Heart left ventricle (tissue), 16 donors: ENCODE results near the gene PRDM16. TPM values are rescaled to one million over a fixed set of nuclear protein-coding genes. Genes with fewer than 3 reads are reported as not detected.

Experiments used
- ATAC-seq, 4 donors: fragments of 200-7000 bp; cut with Tn5 transposase; one replicate each; pipeline ENCODE4 v1.9.1; 2020 to 2022; ENCODE audit warnings: moderate library complexity in 4 of 4, mild to moderate bottlenecking in 3 of 4, moderate number of reproducible peaks in 1 of 4
- DNase-seq, 5 donors: peaks; one replicate each; pipeline ENCODE4 v3.0.0-alpha.2; 2020
- H3K27ac ChIP-seq, 12 donors: fragments of 200-600 bp; sonication (generic) in 4 of 12; one replicate each; pipeline versions ENCODE4 v1.5.0 to v1.8.0; 2016 to 2022; ENCODE audit warnings: mild to moderate bottlenecking in 2 of 12
- H3K27me3 ChIP-seq, 9 donors: fragments of 200-600 bp; sonication (generic) in 2 of 9; one replicate each; pipeline versions ENCODE4 v1.5.1 to v1.8.0; 2016 to 2022; ENCODE audit warnings: mild to moderate bottlenecking in 3 of 9
- H3K36me3 ChIP-seq, 9 donors: fragments of 200-600 bp; sonication (generic) in 2 of 9; one replicate each; pipeline versions ENCODE4 v1.5.0 to v1.8.0; 2018 to 2022; ENCODE audit warnings: mild to moderate bottlenecking in 2 of 9
- H3K4me1 ChIP-seq, 12 donors: fragments of 200-600 bp; sonication (generic) in 4 of 12; one replicate each; pipeline versions ENCODE4 v1.5.0 to v1.8.0; 2016 to 2022; ENCODE audit warnings: mild to moderate bottlenecking in 3 of 12
- H3K4me3 ChIP-seq, 12 donors: fragments of 200-600 bp; sonication (generic) in 4 of 12; one replicate each; pipeline versions ENCODE4 v1.5.0 to v1.8.0; 2017 to 2022; ENCODE audit warnings: mild to moderate bottlenecking in 9 of 12, moderate library complexity in 4 of 12
- H3K9me3 ChIP-seq, 12 donors: fragments of 200-600 bp; sonication (generic) in 4 of 12; one replicate each; pipeline versions ENCODE4 v1.5.0 to v1.8.0; 2016 to 2022; ENCODE audit warnings: mild to moderate bottlenecking in 1 of 12
- POLR2A ChIP-seq, 2 donors: fragments of 450-650 bp; IDR thresholded peaks; one replicate each; pipeline ENCODE4 v1.6.1; 2017; ENCODE audit warnings: antibody characterized with exemption in 2 of 2, mild to moderate bottlenecking in 2 of 2, moderate library complexity in 2 of 2
- WGBS, 4 donors: extraction: QIAGEN DNeasy Blood & Tissue Kit in 2 of 4; methylation state at CpG; one replicate each; pipeline versions ENCODE4 v1.1.5 to v1.1.7; 2013 to 2018; 5-methylcytosine and 5-hydroxymethylcytosine counted together
- intact Hi-C, 10 donors: fragments of 100-400 bp; cut with DNase I; formaldehyde crosslinking; loops; one replicate each; pipeline versions ENCODE4 v1.11.1 to v1.14.2; 2022
- polyA plus RNA-seq, 2 donors: library from polyadenylated mRNA; stranded (reverse); fragments of 200-250 nt; gene quantifications; one replicate each; pipeline ENCODE4 v1.2.3, GENCODE V29; 2013
- total RNA-seq, 9 donors: library from RNA; depleted of rRNA in 2 of 9; stranded (reverse); fragments of >200 nt in 2 of 9; fragmentation: NEBNext Ultra II Directional in 3 of 9; extraction: Animal tissue kit (Norgen Biotek cat#: 25700) in 3 of 9; gene quantifications; one replicate each; pipeline versions ENCODE4 v1.1.0 to v1.2.4, GENCODE V29; 2016 to 2023
- TF ChIP-seq, protein P1 (sequence below), 12 donors: fragments of 200-600 bp; sonication (generic) in 4 of 12; IDR thresholded peaks; one replicate each; pipeline versions ENCODE4 v1.5.0 to v1.8.0; 2018 to 2022; ENCODE audit warnings: antibody characterized with exemption in 12 of 12, mild to moderate bottlenecking in 5 of 12
- donor health status: ischemic (EF 13 %, LVEDD 7.1; RV severe dilation, severe dysfunction).
- donor health status: healthy with polysubstance abuse.
- donor health status: DM: no; HTN: yes; CAD: no.
- donor health status: DM: no; HTN: no; CAD: no.
- donor health status: ischemic (EF 25% LVEDD 6.9; RV normal size, moderate dysfunction).
- donor health status: ischemic (EF 25% LVEDD 5.7; RV mildly dilated, moderate dysfunction).
- donor health status: healthy.
- donor health status: DM: yes; HTN: yes; CAD: no.
- donor health status: ischemic (EF 35%, LVEDD 5.7; RV mildly dilated, moderate dysfunction).
- donor health status: nonischemic (EF 11% LVEDD 7.7; RV severe dilation, severe dysfunction).
- donor health status: DM: yes; HTN: yes; CAD: no.
- donor health status: PGD.
- donor health status: ischemic (EF 29% LVEDD 5.4; RV normal size, mild dysfunction).
- donor health status: nonischemic (EF 23%, LVEDD 6.1; RV moderate dilation, normal function).

Gene PRDM16
- total and polyA plus RNA-seq, 11 donors = 6.0 to 22.7 (median 14.0) TPM

GRCh38 chr1:3413975-3414710 lies 345.1 kb downstream of the PRDM16 start:
- H3K27ac ChIP-seq = peak overlapping the region in 9 of 12 donors; percentile 40 to 92 (median 85)
- intact Hi-C loops = loop anchor here in 3 of 10 donors (5.0 to 10.0 kb wide), 4 partner anchors 87 to 347 kb away; partner anchors contain the start of gene PRDM16 (in 1 of the 3)

GRCh38 chr1:3415260-3416090 lies 346.5 kb downstream of the PRDM16 start:
- Histone ChIP-seq H3K27ac (peak overlapping the region; percentile 37 to 92 (median 85)), H3K4me3 (no peak overlapping the region), H3K4me1 (peaks cover 0 to 34% (median 11%) of the 10 kb centered on the region in 12 donors), H3K9me3 (peaks cover 0 to 12% (median 5%) of the 10 kb centered on the region in 12 donors), H3K36me3 (peaks cover 0 to 26% (median 0%) of the 10 kb centered on the region in 9 donors), H3K27me3 (no peaks in the 10 kb centered on the region)
- intact Hi-C loops = loop anchor here in 2 of 10 donors (5.0 to 10.0 kb wide), 2 partner anchors 131 to 533 kb away; no protein-coding TSS in a partner anchor
- DNase-seq (peak; percentile 63 to 81 (median 77)), ATAC-seq (peak; percentile 47 to 85 (median 60))
- TF ChIP-seq, protein P1, sequence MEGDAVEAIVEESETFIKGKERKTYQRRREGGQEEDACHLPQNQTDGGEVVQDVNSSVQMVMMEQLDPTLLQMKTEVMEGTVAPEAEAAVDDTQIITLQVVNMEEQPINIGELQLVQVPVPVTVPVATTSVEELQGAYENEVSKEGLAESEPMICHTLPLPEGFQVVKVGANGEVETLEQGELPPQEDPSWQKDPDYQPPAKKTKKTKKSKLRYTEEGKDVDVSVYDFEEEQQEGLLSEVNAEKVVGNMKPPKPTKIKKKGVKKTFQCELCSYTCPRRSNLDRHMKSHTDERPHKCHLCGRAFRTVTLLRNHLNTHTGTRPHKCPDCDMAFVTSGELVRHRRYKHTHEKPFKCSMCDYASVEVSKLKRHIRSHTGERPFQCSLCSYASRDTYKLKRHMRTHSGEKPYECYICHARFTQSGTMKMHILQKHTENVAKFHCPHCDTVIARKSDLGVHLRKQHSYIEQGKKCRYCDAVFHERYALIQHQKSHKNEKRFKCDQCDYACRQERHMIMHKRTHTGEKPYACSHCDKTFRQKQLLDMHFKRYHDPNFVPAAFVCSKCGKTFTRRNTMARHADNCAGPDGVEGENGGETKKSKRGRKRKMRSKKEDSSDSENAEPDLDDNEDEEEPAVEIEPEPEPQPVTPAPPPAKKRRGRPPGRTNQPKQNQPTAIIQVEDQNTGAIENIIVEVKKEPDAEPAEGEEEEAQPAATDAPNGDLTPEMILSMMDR (IDR thresholded peaks at IDR 0.05) = no peak
- TF ChIP-seq POLR2A (IDR thresholded peaks at IDR 0.05) = no peak
- WGBS, 4 donors = 48 to 70% (median 58%) methylated on average over 35 to 39 of the region's 39 CpGs

More at GRCh38 chr1:3413975-3414710, 345.1 kb downstream of the PRDM16 start:
- TF ChIP-seq POLR2A (IDR thresholded peaks at IDR 0.05) = no peak
- TF ChIP-seq, protein P1 (IDR thresholded peaks at IDR 0.05) = no peak
- WGBS, 4 donors = 91 to 94% (median 93%) methylated on average over 21 to 34 of the region's 34 CpGs
- DNase-seq = no peak
- no peak for ATAC-seq
- H3K4me1 ChIP-seq = peaks cover 0 to 35% (median 11%) of the 10 kb centered on the region in 12 donors
- H3K27me3 ChIP-seq = no peaks in the 10 kb centered on the region
- H3K9me3 ChIP-seq = peaks cover 0 to 12% (median 5%) of the 10 kb centered on the region in 12 donors
- H3K4me3 ChIP-seq = no peak overlapping the region
- peaks cover 0 to 22% (median 0%) of the 10 kb centered on the region in 9 donors for H3K36me3 ChIP-seq

DNA sequence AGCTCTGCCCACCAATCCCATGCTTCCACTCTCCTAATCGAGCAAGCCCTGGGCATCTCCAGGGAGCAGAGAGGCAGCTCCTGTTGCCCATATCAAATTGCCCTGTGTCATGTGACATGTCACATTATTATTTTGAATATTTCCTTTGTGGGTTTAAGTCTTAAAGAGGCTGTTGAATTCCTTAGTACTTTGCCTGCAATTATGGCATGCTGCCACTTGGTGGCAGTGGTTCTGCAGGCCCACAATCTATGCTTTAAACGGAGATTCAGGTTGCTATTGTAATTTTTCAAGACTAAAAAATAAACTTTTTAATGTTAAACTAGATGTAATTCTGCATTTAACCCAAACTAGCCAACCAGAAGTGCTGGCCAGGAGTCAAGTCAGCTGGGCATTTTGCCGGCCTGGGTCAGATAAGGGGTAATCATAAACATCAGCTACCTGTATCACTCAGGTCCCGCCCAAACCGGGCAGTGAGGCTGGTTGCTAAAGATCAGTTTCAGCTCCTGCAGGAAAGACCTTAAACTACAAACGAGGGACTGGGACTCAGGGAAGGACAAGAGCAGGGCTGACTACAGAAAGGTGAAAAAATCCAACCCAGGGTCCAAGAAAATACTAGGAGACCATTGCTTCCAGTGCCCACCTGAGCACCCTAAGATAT lies 348.2 kb downstream of the PRDM16 start:
- no peak overlapping the region for H3K4me3 ChIP-seq
- peak overlapping the region in 1 of 12 donors; percentile 87 for H3K27ac ChIP-seq
- intact Hi-C loops = loop anchor here in 2 of 10 donors (5.0 to 10.0 kb wide), 2 partner anchors 132 to 535 kb away; no protein-coding TSS in a partner anchor
- WGBS, 4 donors = 89 to 92% (median 91%) methylated on average over 6 of the region's 6 CpGs
- DNase-seq (no peak), ATAC-seq (no peak)
- TF ChIP-seq, protein P1 (IDR thresholded peaks at IDR 0.05) = peak in 8 of 12 donors; percentile 6 to 43 (median 20)
- TF ChIP-seq POLR2A (IDR thresholded peaks at IDR 0.05) = no peak
- no peaks in the 10 kb centered on the region for H3K27me3 ChIP-seq
- H3K4me1 ChIP-seq = peaks cover 0 to 40% (median 18%) of the 10 kb centered on the region in 12 donors
- peaks cover 0 to 12% (median 5%) of the 10 kb centered on the region in 12 donors for H3K9me3 ChIP-seq
- H3K36me3 ChIP-seq = peaks cover 0 to 33% (median 0%) of the 10 kb centered on the region in 9 donors
